ENCODE data around the gene EFCAB8.
A peak's percentile ranks its signal among the peaks of the same experiment; 100 is the strongest.
"Not testable (repeated sequence)": the region's sequence is repeated elsewhere in the genome, so short reads cannot be mapped to it uniquely, and the experiment has no call there.

The EFCAB8 gene

GRCh38 chr20:32972181-32973076 is 113.7 kb downstream of the EFCAB8 start:
- Histone ChIP-seq H3K4me1 (peaks cover 84 to 100% (median 99%) of the 10 kb centered on the region in 10 experiments), H3K9ac (peak overlapping the region; percentile 77 to 90 (median 83)), H3K9me3 (replicated peaks in 1 of 11) (no peaks in the 10 kb centered on the region), H3K36me3 (no peaks in the 10 kb centered on the region), H3K27me3 (no peaks in the 10 kb centered on the region), H3K27ac (peak overlapping the region; percentile 88 to 98 (median 95)), H4K20me1 (no peaks in the 10 kb centered on the region), H3K4me2 (peak overlapping the region; percentile 91 to 100 (median 96)), H3K4me3 (peak overlapping the region; percentile 14 to 62 (median 42); a peak in 16 of 20 replicates)
- no peak for TF ChIP-seq Cebpa-rat (IDR thresholded peaks at IDR 0.05)

DNA sequence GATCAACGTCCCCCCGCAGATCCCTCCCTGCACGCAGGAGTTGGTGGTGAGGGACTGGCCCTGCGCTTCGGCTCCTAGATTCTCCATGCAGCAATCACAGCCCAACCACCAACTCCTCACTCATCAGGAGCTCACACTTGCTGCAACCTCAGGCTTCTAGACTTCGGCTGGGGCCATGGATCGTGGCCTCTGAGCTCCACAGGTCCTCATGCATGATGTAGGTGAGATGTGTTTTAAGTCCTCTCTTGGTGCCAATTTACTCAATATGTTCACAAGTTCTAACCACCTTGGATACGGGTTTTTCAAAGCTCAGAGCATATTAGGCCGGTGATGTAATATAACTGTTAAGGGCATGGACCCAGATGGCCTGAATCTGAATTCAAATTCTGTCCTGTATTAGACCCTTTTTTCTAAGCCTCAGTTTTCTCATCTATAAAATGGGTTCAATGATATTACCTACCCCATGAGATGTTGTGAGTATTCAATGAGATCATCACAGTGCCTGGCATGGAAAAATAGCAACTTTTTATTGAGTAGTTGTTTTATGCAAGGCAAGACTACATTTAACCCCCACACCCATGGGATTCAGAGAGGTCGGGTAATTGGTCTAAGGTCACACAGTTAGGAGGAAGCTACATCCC is 114.5 kb downstream of the EFCAB8 start:
- H4K20me1 ChIP-seq: no peaks in the 10 kb centered on the region
- H3K36me3 ChIP-seq: no peaks in the 10 kb centered on the region
- peak overlapping the region; percentile 77 to 90 (median 83); a peak in 20 of 22 replicates for H3K9ac ChIP-seq
- H3K4me2 ChIP-seq: peak overlapping the region; percentile 91 to 100 (median 96)
- peak overlapping the region in 7 of 10 experiments; percentile 38 to 62 (median 41); a peak in 14 of 20 replicates for H3K4me3 ChIP-seq
- no peaks in the 10 kb centered on the region for H3K27me3 ChIP-seq
- TF ChIP-seq Cebpa-rat (IDR thresholded peaks at IDR 0.05): no peak
- H3K4me1 ChIP-seq: peaks cover 80 to 100% (median 99%) of the 10 kb centered on the region in 10 experiments
- H3K27ac ChIP-seq: peak overlapping the region; percentile 88 to 98 (median 95); a peak in 21 of 22 replicates
- H3K9me3 ChIP-seq (replicated peaks in 1 of 11): no peaks in the 10 kb centered on the region

- not testable (repeated sequence) for H3K4me3 ChIP-seq; H4K20me1 ChIP-seq; H3K36me3 ChIP-seq; H3K27me3 ChIP-seq; H3K9me3 ChIP-seq (replicated peaks in 1 of 11)
- peaks cover 69 to 100% (median 99%) of the 10 kb centered on the region in 10 experiments for H3K4me1 ChIP-seq
- peak overlapping the region in 1 of 11 experiments; percentile 33; a peak in 1 of 22 replicates for H3K9ac ChIP-seq
- peak overlapping the region in 8 of 11 experiments; percentile 30 to 98 (median 68); a peak in 15 of 22 replicates for H3K27ac ChIP-seq
- peak overlapping the region; percentile 18 to 100 (median 96); a peak in 21 of 22 replicates for H3K4me2 ChIP-seq
These were observed 115.7 kb downstream of the EFCAB8 start for GRCh38 chr20:32974204-32975064.

GRCh38 chr20:32975121-32975520 is 116.4 kb downstream of the EFCAB8 start:
- H3K9ac ChIP-seq; H3K36me3 ChIP-seq; H4K20me1 ChIP-seq; H3K4me3 ChIP-seq; H3K27me3 ChIP-seq; H3K9me3 ChIP-seq (replicated peaks in 1 of 11): not testable (repeated sequence)
- Histone ChIP-seq H3K27ac (peak overlapping the region in 6 of 11 experiments; percentile 24 to 98 (median 94); a peak in 9 of 22 replicates), H3K4me1 (peaks cover 69 to 100% (median 99%) of the 10 kb centered on the region in 10 experiments), H3K4me2 (peak overlapping the region in 9 of 11 experiments; percentile 41 to 100 (median 96); a peak in 16 of 22 replicates)

- peak overlapping the region in 9 of 11 experiments; percentile 57 to 100 (median 96); a peak in 18 of 22 replicates for H3K4me2 ChIP-seq
- H3K27me3 ChIP-seq: no peaks in the 10 kb centered on the region
- peak overlapping the region in 1 of 10 experiments; percentile 14; a peak in 3 of 20 replicates for H3K4me3 ChIP-seq
- H3K27ac ChIP-seq: peak overlapping the region in 8 of 11 experiments; percentile 57 to 98 (median 72); a peak in 18 of 22 replicates
- no peak for TF ChIP-seq Cebpa-rat (IDR thresholded peaks at IDR 0.05)
- no peaks in the 10 kb centered on the region for H4K20me1 ChIP-seq
- H3K4me1 ChIP-seq: peaks cover 68 to 100% (median 99%) of the 10 kb centered on the region in 10 experiments
- H3K36me3 ChIP-seq: no peaks in the 10 kb centered on the region
- H3K9me3 ChIP-seq (replicated peaks in 1 of 11): no peaks in the 10 kb centered on the region
- peak overlapping the region in 6 of 11 experiments; percentile 43 to 71 (median 54); a peak in 9 of 22 replicates for H3K9ac ChIP-seq
These were observed 117.3 kb downstream of the EFCAB8 start for GRCh38 chr20:32975698-32976674.

DNA sequence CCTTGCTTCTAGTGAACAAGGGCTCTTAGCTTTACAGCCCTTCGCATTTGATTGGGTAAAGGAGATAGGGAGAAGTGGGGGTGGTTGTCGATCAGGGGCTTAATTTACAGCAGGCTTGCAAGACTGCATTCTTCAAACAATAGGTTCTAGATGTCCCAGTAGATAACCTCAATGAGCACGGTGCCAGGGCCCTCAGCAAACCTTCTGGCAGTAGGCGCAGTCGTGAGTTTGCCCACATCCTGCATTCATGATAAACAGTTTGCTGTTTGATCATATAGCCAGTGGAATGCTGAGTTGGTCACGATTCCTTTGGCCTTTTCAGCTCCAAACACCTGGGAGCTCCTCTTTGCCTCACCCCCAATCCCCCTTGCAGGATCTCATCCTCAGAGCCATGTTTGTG is 118.0 kb downstream of the EFCAB8 start:
- peak overlapping the region in 9 of 11 experiments; percentile 39 to 98 (median 71); a peak in 17 of 22 replicates for H3K27ac ChIP-seq
- H3K4me1 ChIP-seq: peaks cover 68 to 99% (median 97%) of the 10 kb centered on the region in 10 experiments
- H3K9ac ChIP-seq: peak overlapping the region in 8 of 11 experiments; percentile 15 to 71 (median 50); a peak in 11 of 22 replicates
- no peaks in the 10 kb centered on the region for H4K20me1 ChIP-seq
- no peak overlapping the region; a peak in 2 of 20 replicates for H3K4me3 ChIP-seq
- no peaks in the 10 kb centered on the region for H3K9me3 ChIP-seq (replicated peaks in 1 of 11)
- H3K27me3 ChIP-seq: no peaks in the 10 kb centered on the region
- TF ChIP-seq Cebpa-rat (IDR thresholded peaks at IDR 0.05): no peak
- H3K4me2 ChIP-seq: peak overlapping the region; percentile 11 to 100 (median 78); a peak in 20 of 22 replicates
- H3K36me3 ChIP-seq: no peaks in the 10 kb centered on the region

GRCh38 chr20:32977281-32978008 is 118.7 kb downstream of the EFCAB8 start:
- Histone ChIP-seq H3K4me1 (peaks cover 65 to 95% (median 92%) of the 10 kb centered on the region in 10 experiments), H3K36me3 (no peaks in the 10 kb centered on the region), H4K20me1 (no peaks in the 10 kb centered on the region), H3K27me3 (no peaks in the 10 kb centered on the region), H3K4me3 (no peak overlapping the region; a peak in 1 of 20 replicates), H3K9me3 (replicated peaks in 1 of 11) (no peaks in the 10 kb centered on the region), H3K27ac (peak overlapping the region in 9 of 11 experiments; percentile 39 to 98 (median 71); a peak in 18 of 22 replicates), H3K4me2 (peak overlapping the region; percentile 11 to 100 (median 78); a peak in 20 of 22 replicates), H3K9ac (peak overlapping the region in 8 of 11 experiments; percentile 15 to 71 (median 50); a peak in 15 of 22 replicates)
- no peak for TF ChIP-seq Cebpa-rat (IDR thresholded peaks at IDR 0.05)
